ENCODE results near the gene FBRSL1.
"Not testable (repeated sequence)": the region's sequence is repeated elsewhere in the genome, so short reads cannot be mapped to it uniquely, and the experiment has no call there.

FBRSL1 gene

GRCh38 chr12:132458846-132459641 is 30.9 kb upstream of the FBRSL1 start:
- no peak for DNase-seq
- H3K27ac Mint-ChIP-seq, result no peak overlapping the region
- H3K36me3 Mint-ChIP-seq, result no peaks in the 10 kb centered on the region
- H3K4me1 Mint-ChIP-seq, result peaks cover 2% of the 10 kb centered on the region
- CTCF ChIA-PET, result interaction anchor here (1.1 kb wide), 1 partner anchor 65 kb away, joined by 3 read pairs; no protein-coding TSS in a partner anchor
- peaks cover 14% of the 10 kb centered on the region for H3K27me3 Mint-ChIP-seq
- peaks cover 13% of the 10 kb centered on the region for H3K9me3 Mint-ChIP-seq
- no peak overlapping the region for H3K4me3 Mint-ChIP-seq

DNA sequence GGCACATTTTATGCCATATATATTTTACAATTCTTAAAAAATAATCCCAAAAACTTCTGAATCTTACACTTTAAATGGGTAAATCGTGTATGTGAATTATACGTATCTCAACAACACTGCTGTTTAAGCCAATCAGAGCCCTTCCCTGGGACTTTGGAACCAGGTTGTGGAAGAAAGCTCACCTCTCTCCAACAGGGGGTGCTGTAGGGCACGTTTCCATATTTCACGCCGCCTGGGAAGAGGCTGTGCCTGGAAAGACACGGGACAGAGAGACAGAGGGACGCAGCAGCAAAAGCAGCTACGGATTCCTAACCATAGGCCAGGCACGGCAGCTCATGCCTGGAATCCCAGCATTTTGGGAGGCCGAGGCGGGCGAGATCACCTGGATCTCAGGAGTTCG is 29.4 kb upstream of the FBRSL1 start:
- Mint-ChIP-seq H3K27ac (no peak overlapping the region), H3K36me3 (no peaks in the 10 kb centered on the region), H3K27me3 (peaks cover 14% of the 10 kb centered on the region), H3K9me3 (peaks cover 9% of the 10 kb centered on the region), H3K4me1 (no peaks in the 10 kb centered on the region), H3K4me3 (no peak overlapping the region)
- no peak for DNase-seq
- CTCF ChIA-PET, result interaction anchor here (0.8 to 1.7 kb wide), 3 partner anchors 10 to 63 kb away, joined by 3 to 9 read pairs (median 5); no protein-coding TSS in a partner anchor

DNA sequence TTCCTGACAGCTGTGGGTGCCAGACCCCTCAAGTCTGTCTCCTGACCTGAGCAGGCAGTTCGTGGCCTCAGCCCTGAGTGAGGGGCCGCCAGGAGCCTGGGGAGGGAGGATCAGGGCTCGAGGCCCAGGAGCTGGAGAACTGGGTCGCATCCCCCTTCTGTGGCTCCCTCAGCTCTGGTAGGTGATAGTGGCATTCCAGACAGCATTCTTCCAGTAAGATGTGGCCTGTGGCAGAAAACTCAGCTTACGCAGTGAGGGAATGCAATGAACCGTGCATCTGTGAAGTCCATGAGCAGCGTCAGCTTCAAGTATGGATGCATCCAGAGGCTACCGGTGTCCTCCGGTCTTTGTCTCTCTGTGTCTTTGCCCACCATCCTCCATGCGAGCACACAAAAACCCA is 28.4 kb upstream of the FBRSL1 start:
- CTCF ChIA-PET, result interaction anchor here (0.7 to 1.8 kb wide), 5 partner anchors 11 to 62 kb away, joined by 3 to 9 read pairs (median 5); no protein-coding TSS in a partner anchor
- no peak for DNase-seq
- no peak overlapping the region for H3K4me3 Mint-ChIP-seq

GRCh38 chr12:132462788-132463187 is 27.2 kb upstream of the FBRSL1 start:
- peaks cover 19% of the 10 kb centered on the region for H3K27me3 Mint-ChIP-seq
- no peak for DNase-seq
- peaks cover 3% of the 10 kb centered on the region for H3K9me3 Mint-ChIP-seq
- no peak overlapping the region for H3K27ac Mint-ChIP-seq
- peaks cover 4% of the 10 kb centered on the region for H3K4me1 Mint-ChIP-seq
- CTCF ChIA-PET, result interaction anchor here (1.0 to 1.8 kb wide), 4 partner anchors 12 to 176 kb away, joined by 3 to 5 read pairs (median 3); no protein-coding TSS in a partner anchor
- H3K36me3 Mint-ChIP-seq, result no peaks in the 10 kb centered on the region
- H3K4me3 Mint-ChIP-seq, result no peak overlapping the region

More for the DNA sequence above, 28.4 kb upstream of the FBRSL1 start:
- H3K27me3 Mint-ChIP-seq, result peaks cover 18% of the 10 kb centered on the region
- H3K9me3 Mint-ChIP-seq, result peaks cover 3% of the 10 kb centered on the region
- H3K27ac Mint-ChIP-seq, result no peak overlapping the region
- H3K36me3 Mint-ChIP-seq, result no peaks in the 10 kb centered on the region
- peaks cover 3% of the 10 kb centered on the region for H3K4me1 Mint-ChIP-seq

DNA sequence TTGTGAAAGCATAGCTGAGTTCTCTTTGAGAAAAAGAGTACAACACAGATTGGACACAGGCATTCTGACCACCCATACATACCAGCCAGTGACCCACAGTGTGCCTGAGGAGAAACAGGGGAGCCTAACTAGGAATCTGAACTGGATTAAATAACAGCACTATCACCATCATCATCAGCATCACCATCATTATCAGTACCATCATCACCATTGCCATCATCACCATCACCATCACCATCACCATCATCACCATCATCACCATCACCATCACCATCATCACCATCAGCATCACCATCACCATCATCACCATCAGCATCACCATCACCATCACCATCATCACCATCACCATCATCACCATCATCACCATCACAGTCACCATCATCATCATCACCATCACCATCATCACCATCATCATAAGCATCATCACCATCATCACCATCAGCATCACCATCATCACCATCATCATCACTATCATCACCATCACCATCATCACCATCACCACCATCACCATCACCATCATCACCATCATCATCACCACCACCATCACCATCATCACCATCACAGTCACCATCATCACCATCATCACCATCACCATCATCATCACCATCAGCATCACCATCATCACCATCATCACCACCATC is 26.5 kb upstream of the FBRSL1 start:
- CTCF ChIA-PET, result interaction anchor here (1.0 to 1.2 kb wide), 3 partner anchors 13 to 175 kb away, joined by 3 read pairs; no protein-coding TSS in a partner anchor
- peaks cover 25% of the 10 kb centered on the region for H3K27me3 Mint-ChIP-seq
- not testable (repeated sequence) for H3K4me1 Mint-ChIP-seq, H3K27ac Mint-ChIP-seq, H3K9me3 Mint-ChIP-seq, DNase-seq, H3K4me3 Mint-ChIP-seq, H3K36me3 Mint-ChIP-seq

DNA sequence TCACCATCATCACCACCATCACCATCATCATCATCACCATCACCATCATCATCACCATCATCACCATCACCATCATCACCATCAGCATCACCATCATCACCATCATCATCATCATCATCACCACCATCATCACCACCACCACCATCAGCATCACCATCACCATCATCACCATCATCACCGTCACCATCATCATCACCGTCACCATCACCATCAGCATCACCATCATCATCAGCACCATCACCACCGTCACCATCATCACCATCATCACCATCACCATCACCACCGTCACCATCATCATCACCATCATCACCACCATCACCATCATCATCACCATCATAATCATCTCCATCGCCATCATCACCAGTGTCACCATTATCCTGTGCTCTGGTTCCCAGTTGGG is 25.6 kb upstream of the FBRSL1 start:
- DNase-seq, H3K9me3 Mint-ChIP-seq, CTCF ChIA-PET, H3K27ac Mint-ChIP-seq, H3K36me3 Mint-ChIP-seq, H3K4me3 Mint-ChIP-seq: not testable (repeated sequence)
- H3K27me3 Mint-ChIP-seq, result peaks cover 34% of the 10 kb centered on the region
- peaks cover 16% of the 10 kb centered on the region for H3K4me1 Mint-ChIP-seq

DNA sequence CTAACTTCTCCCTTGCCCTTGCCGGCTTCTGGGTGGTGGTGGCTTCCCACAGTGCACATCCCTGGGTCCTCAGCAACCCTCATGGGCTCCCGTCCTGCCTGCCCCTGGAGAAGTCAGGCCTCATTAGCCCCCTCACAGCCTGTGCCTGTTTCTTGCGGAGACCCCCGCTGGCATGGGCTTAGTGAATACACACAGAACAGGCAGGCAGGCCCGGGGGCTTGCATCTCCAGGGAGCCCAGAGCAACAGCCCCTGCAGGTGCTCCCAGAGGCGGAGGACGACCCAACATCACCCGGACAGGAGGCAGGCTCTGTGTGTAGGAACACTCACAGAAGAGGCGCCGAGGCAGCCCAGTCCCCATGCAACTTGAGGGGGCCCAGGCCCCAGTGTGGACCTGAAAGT is 25.1 kb upstream of the FBRSL1 start:
- H3K4me1 Mint-ChIP-seq, result peaks cover 21% of the 10 kb centered on the region
- H3K27ac Mint-ChIP-seq, result no peak overlapping the region
- no peak overlapping the region for H3K4me3 Mint-ChIP-seq
- peaks cover 39% of the 10 kb centered on the region for H3K27me3 Mint-ChIP-seq
- no peak for DNase-seq
- H3K9me3 Mint-ChIP-seq, result peaks cover 3% of the 10 kb centered on the region
- H3K36me3 Mint-ChIP-seq, result no peaks in the 10 kb centered on the region
- CTCF ChIA-PET, result no interaction called here

DNA sequence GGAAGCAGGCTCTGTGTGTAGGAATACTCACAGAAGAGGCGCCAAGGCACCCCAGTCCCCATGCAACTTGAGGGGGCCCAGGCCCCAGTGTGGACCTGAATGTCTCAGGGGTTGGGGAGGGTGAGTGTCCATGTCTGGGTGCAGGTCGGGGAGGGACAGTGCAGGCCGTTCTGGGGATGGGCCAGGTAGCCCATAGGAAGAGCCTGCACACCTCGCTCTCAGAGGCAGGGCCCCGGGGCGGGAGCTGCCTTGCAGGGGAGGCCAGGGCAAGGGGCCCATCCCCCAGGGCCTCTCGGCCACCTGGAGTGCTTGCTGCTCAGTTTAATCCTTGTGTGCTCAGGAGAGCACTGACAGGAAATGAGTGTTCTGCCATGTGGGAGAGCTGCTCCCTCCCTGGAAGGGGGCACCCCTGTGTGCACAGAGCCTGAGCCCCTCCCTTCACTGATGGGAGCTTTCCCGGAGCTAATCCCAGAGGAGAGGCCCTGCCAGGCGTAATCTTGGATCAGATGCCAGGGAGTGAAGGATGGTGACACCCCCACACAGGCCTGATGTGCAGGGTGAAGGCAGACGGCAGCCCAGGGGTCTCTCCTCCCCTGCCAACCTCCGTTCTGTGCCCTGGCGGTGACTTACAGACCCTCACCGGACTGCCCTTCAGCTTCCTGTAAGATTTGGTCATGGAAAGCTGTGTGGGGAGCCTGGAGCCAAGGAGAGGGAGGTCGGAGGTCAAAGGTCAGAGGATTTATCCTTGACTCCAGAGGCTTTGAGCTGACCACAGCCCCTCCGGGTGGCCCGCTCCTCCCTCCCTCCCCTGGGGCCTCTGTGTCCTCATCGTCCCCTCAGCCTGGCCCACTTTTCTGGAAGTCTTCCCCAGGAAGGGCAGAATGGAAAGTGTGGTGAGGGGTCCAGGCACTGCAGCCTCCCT is 24.4 kb upstream of the FBRSL1 start:
- H3K9me3 Mint-ChIP-seq, result peaks cover 3% of the 10 kb centered on the region
- H3K4me1 Mint-ChIP-seq, result peaks cover 28% of the 10 kb centered on the region
- H3K4me3 Mint-ChIP-seq, result no peak overlapping the region
- no peak overlapping the region for H3K27ac Mint-ChIP-seq
- no peaks in the 10 kb centered on the region for H3K36me3 Mint-ChIP-seq
- no peak for DNase-seq
- CTCF ChIA-PET, result no interaction called here
- peaks cover 39% of the 10 kb centered on the region for H3K27me3 Mint-ChIP-seq

GRCh38 chr12:132466241-132467201 is 23.4 kb upstream of the FBRSL1 start:
- H3K27ac Mint-ChIP-seq, result no peak overlapping the region
- CTCF ChIA-PET, result no interaction called here
- no peak overlapping the region for H3K4me3 Mint-ChIP-seq
- H3K4me1 Mint-ChIP-seq, result peaks cover 35% of the 10 kb centered on the region
- no peak for DNase-seq
- no peaks in the 10 kb centered on the region for H3K36me3 Mint-ChIP-seq
- H3K27me3 Mint-ChIP-seq, result peaks cover 38% of the 10 kb centered on the region
- H3K9me3 Mint-ChIP-seq, result peaks cover 3% of the 10 kb centered on the region

DNA sequence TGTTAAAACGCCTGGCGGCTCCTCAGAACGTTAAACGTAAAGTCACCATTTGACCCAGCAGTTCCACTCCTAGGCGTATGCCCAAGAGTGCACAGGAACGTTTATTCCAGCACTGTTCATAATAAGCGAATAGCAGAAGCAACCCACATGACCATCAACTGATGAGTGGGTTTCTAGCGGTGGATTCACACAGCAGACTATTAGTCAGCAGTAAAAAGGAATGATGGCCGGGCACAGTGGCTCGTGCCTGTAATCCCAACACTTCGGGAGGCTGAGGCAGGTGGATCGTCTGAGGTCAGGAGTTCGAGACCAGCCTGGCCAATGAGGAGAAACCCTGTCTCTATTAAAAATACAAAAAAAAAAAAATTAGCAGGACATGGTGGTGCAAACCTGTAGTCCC is 22.4 kb upstream of the FBRSL1 start:
- H3K4me3 Mint-ChIP-seq, result no peak overlapping the region
- H3K27me3 Mint-ChIP-seq, result peaks cover 35% of the 10 kb centered on the region
- H3K27ac Mint-ChIP-seq, result no peak overlapping the region
- H3K36me3 Mint-ChIP-seq, result peaks cover 2% of the 10 kb centered on the region
- peaks cover 2% of the 10 kb centered on the region for H3K9me3 Mint-ChIP-seq
- DNase-seq, result no peak
- peaks cover 41% of the 10 kb centered on the region for H3K4me1 Mint-ChIP-seq
- CTCF ChIA-PET, result no interaction called here

- CTCF ChIA-PET, result no interaction called here
- Mint-ChIP-seq H3K4me3 (peak overlapping the region; percentile 2), H3K36me3 (peaks cover 2% of the 10 kb centered on the region), H3K4me1 (peaks cover 41% of the 10 kb centered on the region), H3K9me3 (peaks cover 2% of the 10 kb centered on the region), H3K27me3 (peaks cover 35% of the 10 kb centered on the region), H3K27ac (peak overlapping the region; percentile 78)
- no peak for DNase-seq
Measured at GRCh38 chr12:132469423-132469822, 20.5 kb upstream of the FBRSL1 start.

- no peak overlapping the region for H3K27ac Mint-ChIP-seq
- no peak overlapping the region for H3K4me3 Mint-ChIP-seq
Measured at GRCh38 chr12:132470397-132470796, 19.6 kb upstream of the FBRSL1 start.

More at GRCh38 chr12:132470397-132470796, 19.6 kb upstream of the FBRSL1 start:
- DNase-seq, result no peak
- peaks cover 2% of the 10 kb centered on the region for H3K36me3 Mint-ChIP-seq
- CTCF ChIA-PET, result no interaction called here
- peaks cover 4% of the 10 kb centered on the region for H3K9me3 Mint-ChIP-seq
- peaks cover 35% of the 10 kb centered on the region for H3K27me3 Mint-ChIP-seq
- H3K4me1 Mint-ChIP-seq, result peaks cover 43% of the 10 kb centered on the region

Measured in activated naive CD4-positive, alpha-beta T cell treated with anti-CD3 and anti-CD28 coated beads, Interleukin-2, amount 10 ng/mL, durations not matched to agents 7 days and 5 days (primary cell).